ENCODE data around the gene SYF2. TPM values are rescaled to one million over a fixed set of nuclear protein-coding genes. Genes with fewer than 3 reads are reported as not detected.

The SYF2 gene
- total RNA-seq, 1 experiment from 2014 or later, result 30.2 TPM

DNA sequence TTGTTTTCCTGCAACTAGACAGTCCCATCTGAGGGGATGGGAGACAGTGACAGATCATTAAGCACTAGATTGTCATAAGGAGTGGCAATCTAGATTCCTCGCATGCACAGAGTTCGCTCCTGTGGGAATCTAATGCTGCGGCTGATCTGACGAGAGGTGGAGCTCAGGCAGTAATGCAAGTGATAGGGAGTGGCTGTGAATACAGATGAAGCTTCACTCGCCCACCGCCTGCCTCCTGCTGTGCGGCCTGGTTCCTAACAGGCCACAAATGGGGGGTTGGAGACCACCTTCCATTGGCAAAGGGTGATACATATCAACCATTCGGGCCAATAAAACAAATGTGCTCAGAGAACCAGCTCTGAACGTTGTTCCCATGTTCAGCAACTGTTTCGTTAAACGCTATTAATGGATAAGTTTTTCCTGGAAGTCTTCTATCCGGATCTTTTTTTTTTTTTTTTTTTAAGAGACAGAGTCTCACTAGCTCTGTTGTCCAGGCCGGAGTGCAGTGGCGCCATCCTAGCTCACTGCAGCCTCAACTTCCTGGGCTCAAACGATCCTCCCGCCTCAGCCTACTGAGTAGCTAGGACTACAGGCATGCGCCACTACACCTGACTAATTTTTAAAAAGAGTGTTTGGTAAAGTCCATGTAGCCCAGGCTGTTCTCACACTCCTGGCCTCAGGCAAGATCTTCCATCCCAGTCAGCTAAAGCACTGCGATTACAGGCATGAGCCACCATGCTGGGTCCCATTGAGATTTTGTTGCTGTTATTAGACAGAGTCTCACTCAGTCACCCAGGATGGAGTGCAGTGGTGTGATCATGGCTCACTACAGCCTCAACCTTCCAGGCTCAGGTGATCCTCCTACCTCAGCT is 23.6 kb upstream of the SYF2 start:
- no peak overlapping the region for H3K27ac ChIP-seq (ENCODE audit: low read depth, low read length, poor library complexity, severe bottlenecking)
- POLR2A ChIA-PET (ENCODE audit: low non-redundant PET), result no interaction called here
- TF ChIP-seq, protein P1, sequence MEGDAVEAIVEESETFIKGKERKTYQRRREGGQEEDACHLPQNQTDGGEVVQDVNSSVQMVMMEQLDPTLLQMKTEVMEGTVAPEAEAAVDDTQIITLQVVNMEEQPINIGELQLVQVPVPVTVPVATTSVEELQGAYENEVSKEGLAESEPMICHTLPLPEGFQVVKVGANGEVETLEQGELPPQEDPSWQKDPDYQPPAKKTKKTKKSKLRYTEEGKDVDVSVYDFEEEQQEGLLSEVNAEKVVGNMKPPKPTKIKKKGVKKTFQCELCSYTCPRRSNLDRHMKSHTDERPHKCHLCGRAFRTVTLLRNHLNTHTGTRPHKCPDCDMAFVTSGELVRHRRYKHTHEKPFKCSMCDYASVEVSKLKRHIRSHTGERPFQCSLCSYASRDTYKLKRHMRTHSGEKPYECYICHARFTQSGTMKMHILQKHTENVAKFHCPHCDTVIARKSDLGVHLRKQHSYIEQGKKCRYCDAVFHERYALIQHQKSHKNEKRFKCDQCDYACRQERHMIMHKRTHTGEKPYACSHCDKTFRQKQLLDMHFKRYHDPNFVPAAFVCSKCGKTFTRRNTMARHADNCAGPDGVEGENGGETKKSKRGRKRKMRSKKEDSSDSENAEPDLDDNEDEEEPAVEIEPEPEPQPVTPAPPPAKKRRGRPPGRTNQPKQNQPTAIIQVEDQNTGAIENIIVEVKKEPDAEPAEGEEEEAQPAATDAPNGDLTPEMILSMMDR (conservative IDR thresholded peaks at IDR 0.05; ENCODE audit: low read depth, low read length), result no peak
- no peak for TF ChIP-seq EZH2 (IDR thresholded peaks at IDR 0.05; ENCODE audit: borderline replicate concordance, low read depth, low read length, poor library complexity, severe bottlenecking)
- intact Hi-C loops (cut with micrococcal nuclease; ENCODE audit: unreplicated experiment), result no loop called here
- H3K4me1 ChIP-seq (ENCODE audit: insufficient read depth, low read length, poor library complexity, severe bottlenecking), result peaks cover 3% of the 10 kb centered on the region
- DNase-seq (ENCODE audit: low spot score), result peak; percentile 3
- H3K9me3 ChIP-seq (ENCODE audit: low read depth, low read length, poor library complexity, severe bottlenecking), result no peaks in the 10 kb centered on the region
- CTCF ChIA-PET, result interaction anchor here (0.6 kb wide), 1 partner anchor 92 kb away, joined by 8 read pairs; no protein-coding TSS in a partner anchor
- no peaks in the 10 kb centered on the region for H3K27me3 ChIP-seq (replicated peaks; ENCODE audit: insufficient read depth, low read depth, low read length, poor library complexity)
- BruUV-seq (replicated peaks), result no TSS peak
- no peak overlapping the region for H3K4me3 ChIP-seq (ENCODE audit: low read depth, low read length, poor library complexity, severe bottlenecking)
- H3K36me3 ChIP-seq (ENCODE audit: insufficient read depth, low read length, poor library complexity, severe bottlenecking), result no peaks in the 10 kb centered on the region

DNA sequence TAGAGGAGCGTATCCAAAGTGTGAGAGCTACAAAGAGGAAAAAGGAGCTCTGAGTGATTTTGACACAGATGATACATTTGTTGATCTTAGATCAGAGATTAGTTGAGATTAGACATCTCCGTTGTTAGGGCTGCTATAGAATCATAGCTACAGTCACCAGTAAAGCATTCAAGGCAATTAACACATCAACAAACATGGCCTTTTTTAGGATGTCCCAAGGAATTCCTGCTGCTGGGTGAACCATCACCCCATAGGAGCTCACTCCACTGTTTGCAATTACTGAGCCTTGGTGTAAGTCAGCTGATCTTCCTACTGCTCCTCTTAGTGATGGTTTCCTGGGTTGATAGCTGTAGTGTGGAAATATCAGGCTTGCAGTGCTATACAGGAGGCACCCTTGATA is 21.6 kb upstream of the SYF2 start:
- H3K4me3 ChIP-seq (ENCODE audit: low read depth, low read length, poor library complexity, severe bottlenecking), result no peak overlapping the region
- no peaks in the 10 kb centered on the region for H3K36me3 ChIP-seq (ENCODE audit: insufficient read depth, low read length, poor library complexity, severe bottlenecking)
- ChIA-PET POLR2A (ENCODE audit: low non-redundant PET) (no interaction called here), CTCF (no interaction called here)
- no peaks in the 10 kb centered on the region for H3K9me3 ChIP-seq (ENCODE audit: low read depth, low read length, poor library complexity, severe bottlenecking)
- no peaks in the 10 kb centered on the region for H3K4me1 ChIP-seq (ENCODE audit: insufficient read depth, low read length, poor library complexity, severe bottlenecking)
- no peak overlapping the region for H3K27ac ChIP-seq (ENCODE audit: low read depth, low read length, poor library complexity, severe bottlenecking)
- H3K27me3 ChIP-seq (replicated peaks; ENCODE audit: insufficient read depth, low read depth, low read length, poor library complexity), result no peaks in the 10 kb centered on the region
- peak; percentile 1 for DNase-seq (ENCODE audit: low spot score)
- BruUV-seq (replicated peaks), result no TSS peak
- TF ChIP-seq EZH2 (IDR thresholded peaks at IDR 0.05; ENCODE audit: borderline replicate concordance, low read depth, low read length, poor library complexity, severe bottlenecking), result no peak
- TF ChIP-seq, protein P1 (conservative IDR thresholded peaks at IDR 0.05; ENCODE audit: low read depth, low read length), result no peak
- intact Hi-C loops (cut with micrococcal nuclease; ENCODE audit: unreplicated experiment), result no loop called here

DNA sequence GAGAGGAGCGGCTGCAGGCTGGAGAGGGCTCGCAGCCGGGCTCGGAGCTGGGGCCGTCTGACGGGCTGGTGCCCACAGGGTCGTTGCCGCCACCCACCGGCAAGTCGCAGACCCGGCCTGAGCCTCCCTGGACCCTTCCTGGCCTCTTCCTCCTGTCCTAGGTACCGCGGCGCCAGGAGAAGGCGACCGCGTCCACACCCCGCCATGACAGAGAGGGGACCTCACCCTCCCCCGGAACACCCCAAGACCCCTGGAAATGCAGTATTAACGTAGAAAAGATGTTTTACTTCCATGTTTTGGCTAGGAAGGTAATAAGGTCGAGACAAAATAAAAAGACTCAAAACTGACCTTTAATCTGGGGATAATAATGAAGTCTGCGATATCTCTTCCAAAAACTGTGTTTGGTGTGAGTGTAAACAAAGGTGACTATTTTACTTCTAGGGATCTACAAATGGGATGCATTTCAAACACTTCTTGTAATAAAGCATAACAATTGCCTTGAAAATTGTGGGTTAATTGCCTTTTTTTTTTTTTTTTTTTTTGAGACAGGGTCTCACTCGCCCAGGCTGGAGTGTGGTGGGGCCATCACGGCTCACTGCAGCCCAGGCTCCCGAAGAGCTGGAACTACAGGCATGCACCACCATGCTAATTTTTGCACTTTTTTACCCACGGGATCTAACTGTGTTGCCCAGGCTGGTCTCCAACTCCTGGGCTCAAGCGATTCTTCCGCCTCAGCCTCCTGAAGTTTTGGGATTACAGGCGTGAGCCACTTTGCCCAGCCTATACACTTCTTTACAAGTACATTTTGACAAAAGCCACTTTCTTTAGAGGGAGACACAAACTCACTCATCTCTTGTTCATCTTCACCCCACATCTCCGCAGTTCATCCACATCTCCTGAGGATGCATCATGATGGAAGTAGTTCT is 15.8 kb upstream of the SYF2 start:
- intact Hi-C loops (cut with micrococcal nuclease; ENCODE audit: unreplicated experiment), result no loop called here
- H3K27me3 ChIP-seq (replicated peaks; ENCODE audit: insufficient read depth, low read depth, low read length, poor library complexity), result no peaks in the 10 kb centered on the region
- H3K9me3 ChIP-seq (ENCODE audit: low read depth, low read length, poor library complexity, severe bottlenecking), result no peaks in the 10 kb centered on the region
- CTCF ChIA-PET, result no interaction called here
- H3K36me3 ChIP-seq (ENCODE audit: insufficient read depth, low read length, poor library complexity, severe bottlenecking), result peaks cover 28% of the 10 kb centered on the region
- peaks cover 20% of the 10 kb centered on the region for H3K4me1 ChIP-seq (ENCODE audit: insufficient read depth, low read length, poor library complexity, severe bottlenecking)
- POLR2A ChIA-PET (ENCODE audit: low non-redundant PET), result interaction anchor here (0.6 to 1.0 kb wide), 4 partner anchors 8 to 398 kb away, joined by 3 to 8 read pairs (median 7); partner anchors contain the start of gene SYF2
- TF ChIP-seq, protein P1 (conservative IDR thresholded peaks at IDR 0.05; ENCODE audit: low read depth, low read length), result no peak
- TF ChIP-seq EZH2 (IDR thresholded peaks at IDR 0.05; ENCODE audit: borderline replicate concordance, low read depth, low read length, poor library complexity, severe bottlenecking), result no peak
- DNase-seq (ENCODE audit: low spot score), result no peak
- peak overlapping the region; percentile 83 for H3K4me3 ChIP-seq (ENCODE audit: low read depth, low read length, poor library complexity, severe bottlenecking)
- BruUV-seq (replicated peaks), result TSS peak; percentile 76
- peak overlapping the region; percentile 98 for H3K27ac ChIP-seq (ENCODE audit: low read depth, low read length, poor library complexity, severe bottlenecking)

Measured in A673 (cell line).